Endothelial cell of umbilical vein (primary cell): ENCODE data around the gene LZTS3. TPM values are rescaled to one million over a fixed set of nuclear protein-coding genes. Genes with fewer than 3 reads are reported as not detected.

Source experiments
- BruUV-seq: library from RNA; stranded (reverse); fragments of 400-500 nt; replicated peaks from 2 replicates; lab custom pipeline; 2021; lab: Mats Ljungman, UMichigan
- CTCF ChIA-PET: fragments of 300-600, 350-600 bp; sonication (Branson Sonifier 250); formaldehyde crosslinking; loops from one replicate; lab custom pipeline; 2021; ENCODE audit warnings: antibody characterized with exemption, inconsistent platforms; lab: Charles Lee
- POLR2A ChIA-PET: fragments of 300-600, 350-600 bp; sonication (Branson Sonifier 250); formaldehyde crosslinking; loops from one replicate; lab custom pipeline; 2021; ENCODE audit warnings: antibody characterized with exemption, inconsistent platforms; lab: Charles Lee
- DNase-seq: peaks from one replicate; pipeline ENCODE4 v3.0.0-alpha.2; 2011; ENCODE audit warnings: low read depth, low spot score
- FAIRE-seq: peaks from 2 replicates; lab custom pipeline; 2011; peaks lifted over from hg19 to GRCh38; lab: Jason Lieb, UNC
- H2AFZ ChIP-seq: 2 replicates; pipeline ENCODE4 v1.6.0; 2012; ENCODE audit warnings: low read depth, low read length, control low read depth, inconsistent platforms
- H3K27ac ChIP-seq: 2 replicates; pipeline ENCODE4 v1.5.1; 2011; ENCODE audit warnings: low read depth, mild to moderate bottlenecking, control low read depth, low read length, moderate library complexity; ENCODE audit not compliant: insufficient read depth
- H3K27me3 ChIP-seq, 2 experiments: 2 replicates each; pipeline versions ENCODE4 v1.6.0 to v1.6.1; 2011; ENCODE audit warnings: low read length in 2 of 2, mixed read lengths in 1 of 2; ENCODE audit not compliant: control insufficient read depth in 2 of 2, insufficient read depth in 2 of 2
- H3K36me3 ChIP-seq, 2 experiments: 2 replicates in 1 of 2; 3 replicates in 1 of 2; pipeline ENCODE4 v1.5.1; 2011; ENCODE audit warnings: low read length in 2 of 2, mild to moderate bottlenecking in 1 of 2, moderate library complexity in 1 of 2; ENCODE audit not compliant: control insufficient read depth in 2 of 2, insufficient read depth in 2 of 2; ENCODE audit errors: extremely low read depth in 1 of 2
- H3K4me1 ChIP-seq: 3 replicates; pipeline ENCODE4 v1.5.1; 2011; ENCODE audit warnings: mild to moderate bottlenecking, low read length; ENCODE audit not compliant: control insufficient read depth, insufficient read depth; ENCODE audit errors: extremely low read depth
- H3K4me2 ChIP-seq: 2 replicates; pipeline ENCODE4 v1.6.1; 2011; ENCODE audit warnings: low read length, control low read depth, mixed read lengths; ENCODE audit not compliant: insufficient read depth
- H3K4me3 ChIP-seq, 3 experiments: fragments of 200-600 bp in 1 of 3; sonication (generic), shearing (Covaris generic) in 1 of 3; replicated peaks in 1 of 3; 2 replicates each; pipeline ENCODE4 v1.5.1; 2011 to 2016; ENCODE audit warnings: control low read depth in 3 of 3, low read length in 3 of 3, mild to moderate bottlenecking in 2 of 3, inconsistent platforms in 1 of 3, low read depth in 1 of 3, moderate library complexity in 1 of 3; ENCODE audit not compliant: insufficient read depth in 1 of 3
- H3K79me2 ChIP-seq: 2 replicates; pipeline ENCODE4 v1.6.0; 2012; ENCODE audit warnings: low read length, inconsistent platforms; ENCODE audit not compliant: control insufficient read depth, insufficient read depth
- H3K9ac ChIP-seq: replicated peaks from 2 replicates; pipeline ENCODE3; 2011; ENCODE audit warnings: low read length, control low read depth; ENCODE audit not compliant: insufficient read depth; ENCODE audit errors: extremely low read depth
- H3K9me1 ChIP-seq: replicated peaks from 3 replicates; pipeline ENCODE4 v1.6.0; 2011; ENCODE audit warnings: mild to moderate bottlenecking, low read length; ENCODE audit not compliant: control insufficient read depth, insufficient read depth; ENCODE audit errors: extremely low read depth
- H3K9me3 ChIP-seq: replicated peaks from 2 replicates; pipeline ENCODE4 v1.5.1; 2012; ENCODE audit warnings: low read length, inconsistent platforms; ENCODE audit not compliant: control insufficient read depth, insufficient read depth
- H4K20me1 ChIP-seq: replicated peaks from 2 replicates; pipeline ENCODE3; 2011; ENCODE audit warnings: mild to moderate bottlenecking, low read length; ENCODE audit not compliant: control insufficient read depth, insufficient read depth; ENCODE audit errors: extremely low read depth
- EZH2 ChIP-seq: IDR thresholded peaks from 2 replicates; pipeline ENCODE4 v1.6.1; 2012; ENCODE audit warnings: borderline replicate concordance, low read depth, mild to moderate bottlenecking, moderate library complexity, low read length, inconsistent platforms; ENCODE audit not compliant: severe bottlenecking
- FOS ChIP-seq: IDR thresholded peaks from 2 replicates; pipeline ENCODE4 v1.6.1; 2011; ENCODE audit warnings: mild to moderate bottlenecking, low read length, moderate library complexity, borderline replicate concordance; ENCODE audit not compliant: insufficient read depth
- JUN ChIP-seq: IDR thresholded peaks from 2 replicates; pipeline ENCODE4 v1.6.1; 2011; ENCODE audit warnings: borderline replicate concordance, low read depth; ENCODE audit not compliant: insufficient read length, insufficient read depth
- POLR2A ChIP-seq: IDR thresholded peaks from 2 replicates; pipeline ENCODE4 v1.6.1; 2012; ENCODE audit warnings: low read depth, mild to moderate bottlenecking, control low read depth, low read length
- dilution Hi-C: fragments of 300-500 bp; cut with MboI; formaldehyde crosslinking; loops from one replicate; pipeline ENCODE4 v1.15.0; 2019; ENCODE audit warnings: low sequenced_read_pairs; ENCODE audit not compliant: extremely low pct_ligation_motif_present
- intact Hi-C: fragments of 100-400 bp; cut with micrococcal nuclease; formaldehyde crosslinking; loops from one replicate; pipeline ENCODE4 v1.10.0; 2022
- polyA plus RNA-seq, 4 experiments: library from polyadenylated mRNA; depleted of rRNA in 3 of 4; stranded (reverse) in 3 of 4; unstranded in 1 of 4; fragments of >200 nt; gene quantifications; 2 replicates each; pipeline versions ENCODE4 v1.2.1 to v1.2.3, GENCODE V29; 2011 to 2012; ENCODE audit warnings: missing spikeins in 1 of 4
- total RNA-seq: library from RNA; stranded (reverse); gene quantifications from 2 replicates; pipeline ENCODE4 v1.2.3, GENCODE V29; 2021
- TF ChIP-seq, protein P1 (sequence below), 2 donors: IDR thresholded peaks; 1 replicate in 1 of 2; 2 replicates in 1 of 2; pipeline ENCODE4 v1.5.1; 2011; ENCODE audit warnings: low read length in 2 of 2, mild to moderate bottlenecking in 2 of 2, moderate library complexity in 2 of 2, control low read depth in 1 of 2, inconsistent platforms in 1 of 2, low read depth in 1 of 2; ENCODE audit not compliant: insufficient read depth in 1 of 2; ENCODE audit errors: extremely low read depth in 1 of 2
- TF ChIP-seq, protein P2 (sequence below): IDR thresholded peaks from 2 replicates; pipeline ENCODE4 v1.6.1; 2011; ENCODE audit not compliant: insufficient read depth, insufficient read length

The LZTS3 gene
- total and polyA plus RNA-seq, 2 donors (not counting 3 experiments of a cell fraction or from before 2014, with no cell fraction given), result 4.5 to 5.7 TPM

- Histone ChIP-seq H3K36me3 (peaks cover 0 to 6% of the 10 kb centered on the region in 2 experiments), H3K9ac (peak overlapping the region; percentile 70), H4K20me1 (no peaks in the 10 kb centered on the region), H3K9me1 (no peaks in the 10 kb centered on the region), H3K27ac (no peak overlapping the region), H3K4me2 (peak overlapping the region; percentile 89), H3K4me1 (peaks cover 14% of the 10 kb centered on the region), H3K79me2 (peaks cover 24% of the 10 kb centered on the region), H2AFZ (peak overlapping the region; percentile 87), H3K27me3 (no peaks in the 10 kb centered on the region), H3K9me3 (no peaks in the 10 kb centered on the region), H3K4me3 (peak overlapping the region; percentile 67 to 75 (median 68))
- FAIRE-seq, result peak; percentile 8
- no peak for DNase-seq
- ChIA-PET POLR2A (no interaction called here), CTCF (interaction anchor here (0.7 to 1.7 kb wide), 6 partner anchors 8 to 436 kb away, joined by 3 to 5 read pairs (median 3); partner anchors contain the start of gene SLC4A11)
- TF ChIP-seq FOS (no peak), JUN (no peak), EZH2 (no peak), POLR2A (no peak)
- TF ChIP-seq, protein P1, sequence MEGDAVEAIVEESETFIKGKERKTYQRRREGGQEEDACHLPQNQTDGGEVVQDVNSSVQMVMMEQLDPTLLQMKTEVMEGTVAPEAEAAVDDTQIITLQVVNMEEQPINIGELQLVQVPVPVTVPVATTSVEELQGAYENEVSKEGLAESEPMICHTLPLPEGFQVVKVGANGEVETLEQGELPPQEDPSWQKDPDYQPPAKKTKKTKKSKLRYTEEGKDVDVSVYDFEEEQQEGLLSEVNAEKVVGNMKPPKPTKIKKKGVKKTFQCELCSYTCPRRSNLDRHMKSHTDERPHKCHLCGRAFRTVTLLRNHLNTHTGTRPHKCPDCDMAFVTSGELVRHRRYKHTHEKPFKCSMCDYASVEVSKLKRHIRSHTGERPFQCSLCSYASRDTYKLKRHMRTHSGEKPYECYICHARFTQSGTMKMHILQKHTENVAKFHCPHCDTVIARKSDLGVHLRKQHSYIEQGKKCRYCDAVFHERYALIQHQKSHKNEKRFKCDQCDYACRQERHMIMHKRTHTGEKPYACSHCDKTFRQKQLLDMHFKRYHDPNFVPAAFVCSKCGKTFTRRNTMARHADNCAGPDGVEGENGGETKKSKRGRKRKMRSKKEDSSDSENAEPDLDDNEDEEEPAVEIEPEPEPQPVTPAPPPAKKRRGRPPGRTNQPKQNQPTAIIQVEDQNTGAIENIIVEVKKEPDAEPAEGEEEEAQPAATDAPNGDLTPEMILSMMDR (IDR thresholded peaks at IDR 0.05; ENCODE audit: extremely low read depth in 1 of 2, insufficient read depth in 1 of 2, low read depth in 1 of 2, low read length in 2 of 2), result no peak
- TF ChIP-seq, protein P2, sequence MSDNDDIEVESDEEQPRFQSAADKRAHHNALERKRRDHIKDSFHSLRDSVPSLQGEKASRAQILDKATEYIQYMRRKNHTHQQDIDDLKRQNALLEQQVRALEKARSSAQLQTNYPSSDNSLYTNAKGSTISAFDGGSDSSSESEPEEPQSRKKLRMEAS, result no peak
- dilution Hi-C loops, result no loop called here
- TSS peak; percentile 44 for BruUV-seq
- intact Hi-C loops, result loop anchor here (10.0 kb wide), 1 partner anchor 264 kb away; the partner anchor contains the start of gene ATRN
These were observed 37.0 kb upstream of the LZTS3 start for GRCh38 chr20:3210346-3210745.
